PFSK-1 (cell line): ENCODE measurements around the gene CCDC92B.

Source experiments
- FOXP2 ChIP-seq: optimal IDR thresholded peaks from 2 replicates; pipeline ENCODE3; 2011; ENCODE audit warnings: borderline replicate concordance, control low read depth, inconsistent platforms; ENCODE audit not compliant: insufficient read depth; ENCODE audit errors: extremely low read length, extremely low read depth
- POLR2AphosphoS5 ChIP-seq: IDR thresholded peaks from 2 replicates; pipeline ENCODE4 v1.6.1; 2012; ENCODE audit warnings: low read depth, mild to moderate bottlenecking, control low read depth, low read length, moderate library complexity
- SIN3A ChIP-seq: IDR thresholded peaks from 2 replicates; pipeline ENCODE4 v1.6.1; 2012; ENCODE audit warnings: mild to moderate bottlenecking, low read length, moderate library complexity, borderline replicate concordance; ENCODE audit not compliant: insufficient read depth
- TAF1 ChIP-seq: IDR thresholded peaks from 2 replicates; pipeline ENCODE4 v1.6.1; 2012; ENCODE audit warnings: low read length, control low read depth, borderline replicate concordance; ENCODE audit not compliant: insufficient read depth
- TF ChIP-seq, protein P1 (sequence below), 2 experiments: IDR thresholded peaks; 2 replicates each; pipeline versions ENCODE4 v1.6.1 to v1.8.0; 2011 to 2012; ENCODE audit warnings: low read depth in 2 of 2, low read length in 2 of 2, control low read depth in 1 of 2, inconsistent platforms in 1 of 2, mild to moderate bottlenecking in 1 of 2, moderate library complexity in 1 of 2; ENCODE audit not compliant: insufficient read depth in 1 of 2

The CCDC92B gene

GRCh38 chr17:2700491-2701141, 48.8 kb downstream of the CCDC92B start:
- TF ChIP-seq, protein P1, sequence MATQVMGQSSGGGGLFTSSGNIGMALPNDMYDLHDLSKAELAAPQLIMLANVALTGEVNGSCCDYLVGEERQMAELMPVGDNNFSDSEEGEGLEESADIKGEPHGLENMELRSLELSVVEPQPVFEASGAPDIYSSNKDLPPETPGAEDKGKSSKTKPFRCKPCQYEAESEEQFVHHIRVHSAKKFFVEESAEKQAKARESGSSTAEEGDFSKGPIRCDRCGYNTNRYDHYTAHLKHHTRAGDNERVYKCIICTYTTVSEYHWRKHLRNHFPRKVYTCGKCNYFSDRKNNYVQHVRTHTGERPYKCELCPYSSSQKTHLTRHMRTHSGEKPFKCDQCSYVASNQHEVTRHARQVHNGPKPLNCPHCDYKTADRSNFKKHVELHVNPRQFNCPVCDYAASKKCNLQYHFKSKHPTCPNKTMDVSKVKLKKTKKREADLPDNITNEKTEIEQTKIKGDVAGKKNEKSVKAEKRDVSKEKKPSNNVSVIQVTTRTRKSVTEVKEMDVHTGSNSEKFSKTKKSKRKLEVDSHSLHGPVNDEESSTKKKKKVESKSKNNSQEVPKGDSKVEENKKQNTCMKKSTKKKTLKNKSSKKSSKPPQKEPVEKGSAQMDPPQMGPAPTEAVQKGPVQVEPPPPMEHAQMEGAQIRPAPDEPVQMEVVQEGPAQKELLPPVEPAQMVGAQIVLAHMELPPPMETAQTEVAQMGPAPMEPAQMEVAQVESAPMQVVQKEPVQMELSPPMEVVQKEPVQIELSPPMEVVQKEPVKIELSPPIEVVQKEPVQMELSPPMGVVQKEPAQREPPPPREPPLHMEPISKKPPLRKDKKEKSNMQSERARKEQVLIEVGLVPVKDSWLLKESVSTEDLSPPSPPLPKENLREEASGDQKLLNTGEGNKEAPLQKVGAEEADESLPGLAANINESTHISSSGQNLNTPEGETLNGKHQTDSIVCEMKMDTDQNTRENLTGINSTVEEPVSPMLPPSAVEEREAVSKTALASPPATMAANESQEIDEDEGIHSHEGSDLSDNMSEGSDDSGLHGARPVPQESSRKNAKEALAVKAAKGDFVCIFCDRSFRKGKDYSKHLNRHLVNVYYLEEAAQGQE (IDR thresholded peaks at IDR 0.05; ENCODE audit: insufficient read depth in 1 of 2, low read depth in 2 of 2, low read length in 2 of 2) = no peak
- no peak for TF ChIP-seq POLR2AphosphoS5
- no peak for TF ChIP-seq TAF1

- TF ChIP-seq FOXP2 (no peak), SIN3A (no peak), TAF1 (no peak), POLR2AphosphoS5 (no peak)
- TF ChIP-seq, protein P1 (IDR thresholded peaks at IDR 0.05; ENCODE audit: insufficient read depth in 1 of 2, low read depth in 2 of 2, low read length in 2 of 2) = no peak
Measured at GRCh38 chr17:2700030-2700490, 49.4 kb downstream of the CCDC92B start.

GRCh38 chr17:2697611-2698162, 51.8 kb downstream of the CCDC92B start:
- no peak for TF ChIP-seq SIN3A
- no peak for TF ChIP-seq TAF1
- no peak for TF ChIP-seq POLR2AphosphoS5
- TF ChIP-seq FOXP2 = no peak
- TF ChIP-seq, protein P1 (IDR thresholded peaks at IDR 0.05; ENCODE audit: insufficient read depth in 1 of 2, low read depth in 2 of 2, low read length in 2 of 2) = no peak

GRCh38 chr17:2695961-2696760, 53.3 kb downstream of the CCDC92B start:
- TF ChIP-seq, protein P1 (IDR thresholded peaks at IDR 0.05; ENCODE audit: insufficient read depth in 1 of 2, low read depth in 2 of 2, low read length in 2 of 2) = no peak
- TF ChIP-seq FOXP2 = no peak
- TF ChIP-seq TAF1 = no peak
- no peak for TF ChIP-seq POLR2AphosphoS5
- no peak for TF ChIP-seq SIN3A
